Measurements from ENCODE around the gene HS3ST4. TPM values are rescaled to one million over a fixed set of nuclear protein-coding genes. Genes with fewer than 3 reads are reported as not detected.

HS3ST4 gene
- total RNA-seq, 1 donor from 2014 or later, result 2.1 TPM

DNA sequence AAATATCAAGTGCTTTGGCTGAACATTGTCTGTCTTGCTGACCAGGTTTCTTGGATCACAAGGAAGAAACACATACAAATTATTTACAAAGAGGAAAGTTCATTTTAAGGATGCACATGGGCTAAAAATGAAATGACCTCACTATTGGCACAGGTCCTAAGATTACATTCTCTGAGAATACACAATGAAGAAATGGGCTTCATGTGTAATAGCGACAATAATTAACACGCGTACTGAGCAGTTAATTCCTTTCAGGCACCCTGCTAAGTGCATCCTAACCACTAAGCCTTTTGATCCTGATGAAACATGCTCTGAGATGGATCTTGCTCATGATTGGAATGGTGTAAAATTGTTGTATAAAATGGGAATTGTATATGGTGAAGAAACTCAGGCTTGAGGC, 429.0 kb downstream of the HS3ST4 start:
- ATAC-seq, result no peak

- ATAC-seq, result no peak
Measured at GRCh38 chr16:26128296-26128695, 436.5 kb downstream of the HS3ST4 start.

- no peak for ATAC-seq
Measured at GRCh38 chr16:26129997-26130396, 438.2 kb downstream of the HS3ST4 start.

DNA sequence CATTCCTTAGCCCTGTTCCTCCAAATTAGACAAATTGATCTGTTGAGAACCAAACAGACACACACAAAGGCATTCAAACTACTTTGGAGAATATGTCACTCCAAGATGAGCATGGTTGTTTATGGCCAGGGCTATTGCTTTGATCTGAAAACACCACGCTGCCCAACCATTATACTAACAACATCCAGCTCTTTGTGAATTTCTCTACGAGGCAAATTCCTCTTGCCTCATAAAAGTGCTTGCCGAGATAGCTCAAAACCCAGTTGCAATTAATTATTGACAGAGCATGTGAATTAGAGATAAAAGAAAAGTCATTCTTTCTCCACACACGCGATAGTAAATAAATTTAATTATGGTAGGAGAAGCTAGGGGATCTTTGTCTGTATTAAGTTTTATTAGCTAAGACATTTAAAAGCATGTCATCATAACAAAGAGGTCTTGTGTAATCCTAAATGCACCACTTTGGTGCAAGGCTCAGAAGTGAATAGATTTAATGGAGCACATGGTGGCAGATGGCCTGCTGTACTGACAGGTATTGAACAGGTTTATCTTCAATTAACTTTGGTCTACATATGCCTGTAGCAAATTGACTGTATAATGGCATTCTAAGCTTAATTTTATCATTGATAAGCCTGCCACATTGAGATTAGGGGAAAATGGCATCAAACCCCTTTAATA, 441.8 kb downstream of the HS3ST4 start:
- no peak for ATAC-seq

DNA sequence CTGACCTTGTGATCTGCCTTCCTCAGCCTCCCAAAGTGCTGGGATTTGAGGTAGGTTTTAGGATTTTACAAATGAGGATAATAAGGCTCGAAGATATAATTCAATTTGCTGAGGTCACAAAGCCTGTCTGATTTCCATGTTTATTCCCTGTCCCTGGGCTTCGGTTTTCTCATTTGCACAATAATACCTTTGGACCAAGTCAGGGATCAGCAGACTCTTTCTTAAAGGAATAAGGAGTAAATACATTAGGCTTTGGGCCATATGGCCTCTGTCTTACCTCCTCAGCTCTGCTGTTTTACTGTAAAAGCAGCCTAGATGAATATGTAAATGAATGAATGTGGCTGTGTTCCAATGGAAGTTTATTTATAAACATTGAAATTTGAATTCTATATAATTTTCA, 442.8 kb downstream of the HS3ST4 start:
- ATAC-seq, result no peak

DNA sequence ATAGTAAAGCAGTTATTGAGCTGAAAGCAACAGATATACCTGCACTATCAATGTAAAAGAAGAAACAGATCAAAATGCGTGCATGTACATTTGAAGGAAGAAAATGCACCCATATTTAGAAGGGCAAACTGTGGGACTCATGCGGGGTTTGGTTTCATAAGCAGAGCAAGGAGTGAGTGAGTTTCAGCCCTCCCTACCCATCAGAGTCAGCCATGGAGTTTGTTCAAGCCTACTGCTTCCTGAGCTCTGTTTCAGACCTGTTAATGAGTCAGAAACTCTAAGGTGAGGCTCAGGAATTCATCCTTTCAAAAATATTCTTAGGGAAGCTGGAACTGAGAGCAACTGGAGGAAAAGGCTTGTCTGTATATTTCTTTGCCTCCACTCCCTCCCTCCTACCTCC, 446.2 kb downstream of the HS3ST4 start:
- ATAC-seq, result no peak

GRCh38 chr16:26139091-26139490, 447.3 kb downstream of the HS3ST4 start:
- no peak for ATAC-seq

- ATAC-seq, result no peak
Measured at GRCh38 chr16:26139884-26140283, 448.1 kb downstream of the HS3ST4 start.

DNA sequence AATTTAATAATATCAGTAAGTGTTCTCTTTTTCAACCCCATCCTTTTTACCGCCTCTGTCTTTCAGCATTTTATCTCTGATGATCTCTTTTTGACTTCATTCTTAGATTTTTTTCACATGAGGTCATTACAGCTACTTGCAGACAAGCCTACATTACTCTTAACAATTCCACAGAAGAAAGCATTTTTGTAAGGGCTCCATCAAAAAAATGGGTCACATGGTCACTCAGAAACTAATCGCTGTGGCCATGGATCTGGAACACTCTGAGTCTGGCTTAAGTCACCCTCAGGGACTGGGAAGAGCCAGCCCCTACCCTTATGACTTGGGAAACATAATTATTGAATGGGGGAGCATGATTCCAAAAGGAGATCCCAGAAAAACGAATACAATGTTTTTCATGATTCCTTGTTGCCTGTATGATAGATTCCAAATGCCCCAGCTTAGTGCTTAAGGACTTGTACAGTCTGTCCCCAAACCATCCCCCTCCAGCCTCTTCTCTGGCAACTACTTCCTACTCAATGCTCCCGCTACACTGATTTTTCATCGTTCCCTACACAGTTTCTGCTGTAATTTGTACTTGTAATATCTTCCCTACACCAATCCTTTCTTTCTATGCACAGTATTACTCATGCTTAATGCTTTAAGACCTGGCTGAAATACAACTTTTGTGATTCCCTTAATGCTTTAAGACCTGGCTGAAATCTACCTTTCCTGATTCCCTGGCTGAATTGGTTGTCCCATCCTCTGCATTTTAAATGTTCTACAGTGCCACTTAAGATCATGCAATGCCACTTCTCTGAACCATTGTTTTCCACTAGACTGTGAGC, 457.8 kb downstream of the HS3ST4 start:
- no peak for ATAC-seq

DNA sequence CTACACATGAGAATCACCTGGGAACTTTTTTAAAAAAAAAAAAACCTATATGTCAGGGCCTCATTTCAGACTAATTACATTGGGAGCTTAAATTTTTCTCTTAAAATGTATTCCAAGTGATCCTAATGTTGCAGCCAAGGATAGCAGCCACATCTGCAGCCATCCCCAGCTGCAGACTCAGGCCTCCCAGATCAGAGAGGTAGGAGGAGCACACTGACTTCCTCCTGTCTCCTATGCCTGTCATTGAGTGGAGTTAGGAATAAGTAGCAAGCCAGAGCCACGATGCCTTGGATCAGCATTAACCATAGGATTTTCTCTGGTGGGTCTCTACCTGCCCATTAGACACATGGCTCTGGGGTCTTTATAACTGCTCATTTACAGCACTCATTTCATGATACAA, 463.5 kb downstream of the HS3ST4 start:
- no peak for ATAC-seq

- ATAC-seq, result no peak
Measured at GRCh38 chr16:26157319-26157718, 465.6 kb downstream of the HS3ST4 start.

GRCh38 chr16:26158142-26158759, 466.5 kb downstream of the HS3ST4 start:
- no peak for ATAC-seq

DNA sequence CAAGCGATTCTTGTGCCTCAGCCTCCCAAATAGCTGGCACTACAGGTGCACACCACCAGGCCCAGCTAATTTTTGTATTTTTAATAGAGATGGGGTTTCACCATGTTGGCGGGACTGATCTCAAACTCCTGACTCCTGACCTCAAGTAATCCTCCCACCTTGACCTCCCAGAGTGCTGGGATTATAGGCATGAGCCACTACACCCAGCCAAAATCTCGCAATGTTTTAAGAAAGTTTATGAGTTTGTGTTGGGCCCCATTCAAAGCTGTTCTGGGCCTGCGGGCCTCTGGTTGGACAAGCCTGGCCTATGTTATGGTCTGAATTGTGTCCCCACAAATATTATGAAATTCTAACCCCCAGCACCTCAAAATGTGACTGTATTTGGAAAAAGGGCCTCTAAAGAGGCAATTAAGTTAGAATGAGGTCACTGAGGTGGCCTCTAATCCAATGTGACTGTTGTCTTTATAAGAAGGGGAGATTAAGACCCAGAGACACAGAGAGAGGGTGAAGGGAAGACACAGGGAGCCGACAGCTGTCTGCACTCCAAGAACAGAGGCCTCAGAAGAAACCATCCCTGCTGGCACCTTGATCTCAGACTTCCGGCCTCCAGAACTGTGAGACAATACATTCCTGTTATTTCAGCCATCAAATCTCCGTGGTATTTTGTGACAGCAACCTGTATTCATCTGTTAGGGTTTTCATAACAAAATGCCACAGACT, 469.9 kb downstream of the HS3ST4 start:
- no peak for ATAC-seq

DNA sequence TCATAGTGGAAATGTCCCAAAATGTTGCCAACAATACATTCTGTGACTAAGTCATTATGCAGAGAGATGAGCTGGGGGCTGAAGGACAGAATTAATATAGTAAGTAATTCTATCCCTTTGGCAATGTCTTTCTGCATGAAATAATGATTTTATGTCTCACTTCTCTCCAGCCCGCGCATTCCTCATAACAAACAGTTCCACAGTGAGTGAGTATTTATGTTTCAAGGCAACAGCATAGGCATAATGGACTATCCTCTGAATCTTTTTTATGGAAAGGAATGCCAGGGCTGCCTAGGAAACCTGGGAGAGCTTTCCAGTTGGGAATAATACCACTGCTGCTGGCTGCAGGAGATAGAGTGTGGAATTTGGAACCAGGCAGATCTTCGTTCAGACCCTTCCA, 477.7 kb downstream of the HS3ST4 start:
- ATAC-seq, result no peak

GRCh38 chr16:26175944-26176343, 484.2 kb downstream of the HS3ST4 start:
- no peak for ATAC-seq

GRCh38 chr16:26177438-26177837, 485.7 kb downstream of the HS3ST4 start:
- ATAC-seq, result no peak

GRCh38 chr16:26178298-26178697, 486.5 kb downstream of the HS3ST4 start:
- no peak for ATAC-seq

- ATAC-seq, result no peak
Measured at GRCh38 chr16:26186091-26186615, 494.4 kb downstream of the HS3ST4 start.
